SK-N-SH (cell line): Measurements from ENCODE around the gene BAZ1B. TPM values are rescaled to one million over a fixed set of nuclear protein-coding genes. Genes with fewer than 3 reads are reported as not detected.

Experiments used
- CTCF ChIA-PET: fragments of 300-600, 350-600 bp; formaldehyde crosslinking; extraction: SDS; loops from one replicate; lab custom pipeline; 2021; lab: Yijun Ruan, JAX
- POLR2A ChIA-PET: fragments of 350-600 bp; sonication (Branson Sonifier 250); formaldehyde crosslinking; extraction: SDS; loops from one replicate; lab custom pipeline; 2020; ENCODE audit warnings: antibody characterized with exemption, inconsistent platforms; lab: Yijun Ruan, JAX
- DNase-seq: peaks from one replicate; pipeline ENCODE4 v3.0.0; 2012
- H2AFZ ChIP-seq: fragments of 200-600 bp; sonication (generic); 2 replicates; pipeline ENCODE4 v1.8.1; 2016; ENCODE audit warnings: antibody characterized with exemption, mild to moderate bottlenecking, low read depth
- H3F3A ChIP-seq: fragments of 200-600 bp; sonication (generic); replicated peaks from 2 replicates; pipeline ENCODE3; 2016; ENCODE audit warnings: antibody characterized with exemption, mild to moderate bottlenecking; ENCODE audit not compliant: insufficient read depth
- H3K27ac ChIP-seq, 2 experiments: fragments of 200-500 bp in 1 of 2; fragments of 200-600 bp in 1 of 2; sonication (Bioruptor generic) in 1 of 2; sonication (generic), shearing (Covaris generic) in 1 of 2; 2 replicates each; pipeline versions ENCODE4 v1.5.1 to v1.6.1; 2014 to 2016; ENCODE audit warnings: low read depth in 2 of 2, inconsistent platforms in 1 of 2, low read length in 1 of 2, mild to moderate bottlenecking in 1 of 2, mixed read lengths in 1 of 2
- H3K27me3 ChIP-seq: fragments of 200-600 bp; sonication (generic), shearing (Covaris generic); 2 replicates; pipeline ENCODE4 v1.6.1; 2016; ENCODE audit warnings: mixed run types; ENCODE audit not compliant: insufficient read depth
- H3K36me3 ChIP-seq, 2 experiments: fragments of 200-500 bp in 1 of 2; fragments of 200-600 bp in 1 of 2; sonication (Bioruptor generic) in 1 of 2; sonication (generic) in 1 of 2; replicated peaks in 1 of 2; 2 replicates each; pipeline versions ENCODE3 to v1.5.1; 2014 to 2016; ENCODE audit warnings: low read length in 1 of 2, mild to moderate bottlenecking in 1 of 2; ENCODE audit not compliant: insufficient read depth in 2 of 2, control insufficient read depth in 1 of 2
- H3K4me1 ChIP-seq, 2 experiments: fragments of 200-500 bp in 1 of 2; fragments of 200-600 bp in 1 of 2; sonication (Bioruptor generic) in 1 of 2; sonication (generic), shearing (Covaris generic) in 1 of 2; 2 replicates each; pipeline versions ENCODE4 v1.5.1 to v1.6.1; 2014 to 2016; ENCODE audit warnings: low read depth in 1 of 2, low read length in 1 of 2, mixed run types in 1 of 2; ENCODE audit not compliant: insufficient read depth in 2 of 2, control insufficient read depth in 1 of 2
- H3K4me2 ChIP-seq: fragments of 200-600 bp; sonication (generic), shearing (Covaris generic); 2 replicates; pipeline ENCODE4 v1.6.1; 2017; ENCODE audit warnings: mixed run types
- H3K4me3 ChIP-seq, 2 experiments: fragments of 200-500 bp in 1 of 2; fragments of 200-600 bp in 1 of 2; sonication (Bioruptor generic) in 1 of 2; sonication (generic), shearing (Covaris generic) in 1 of 2; 2 replicates each; pipeline versions ENCODE4 v1.5.1 to v1.8.1; 2014 to 2016; ENCODE audit warnings: low read depth in 2 of 2, inconsistent platforms in 1 of 2, low read length in 1 of 2, mild to moderate bottlenecking in 1 of 2, mixed read lengths in 1 of 2, moderate library complexity in 1 of 2
- H3K79me2 ChIP-seq: fragments of 200-600 bp; sonication (generic); 2 replicates; pipeline ENCODE4 v1.8.1; 2017; ENCODE audit warnings: mild to moderate bottlenecking; ENCODE audit not compliant: insufficient read depth
- H3K9ac ChIP-seq: fragments of 200-600 bp; sonication (generic); 2 replicates; pipeline ENCODE4 v1.6.1; 2017; ENCODE audit warnings: mixed run types
- H3K9me2 ChIP-seq: fragments of 200-600 bp; sonication (generic); 2 replicates; pipeline ENCODE4 v1.6.1; 2017; ENCODE audit warnings: mixed run types
- H3K9me3 ChIP-seq: fragments of 200-600 bp; sonication (generic); 2 replicates; pipeline ENCODE4 v1.6.1; 2017; ENCODE audit warnings: mixed run types, mild to moderate bottlenecking, moderate library complexity
- H4K20me1 ChIP-seq: fragments of 200-600 bp; sonication (generic); 2 replicates; pipeline ENCODE4 v1.6.1; 2017; ENCODE audit warnings: mild to moderate bottlenecking, mixed run types; ENCODE audit not compliant: insufficient read depth
- EZH2phosphoT487 ChIP-seq: fragments of 200-600 bp; sonication (generic); IDR thresholded peaks from 2 replicates; pipeline ENCODE4 v1.6.1; 2017; ENCODE audit warnings: low read depth, mixed run types, mild to moderate bottlenecking, antibody characterized with exemption, moderate library complexity, borderline replicate concordance
- FOXJ3 ChIP-seq: sonication (generic); formaldehyde crosslinking; IDR thresholded peaks from 2 replicates; pipeline ENCODE4 v1.5.1; 2020; ENCODE audit warnings: mild to moderate bottlenecking, missing genetic modification reagents
- MXI1 ChIP-seq: IDR thresholded peaks from 2 replicates; pipeline ENCODE4 v1.6.1; 2012; ENCODE audit warnings: mild to moderate bottlenecking, low read depth, low read length, improper control_type of control experiment
- NFIC ChIP-seq: IDR thresholded peaks from 2 replicates; pipeline ENCODE4 v1.4.0; 2012; ENCODE audit warnings: borderline replicate concordance
- POLR2AphosphoS5 ChIP-seq: IDR thresholded peaks from 2 replicates; pipeline ENCODE4 v1.6.1; 2012; ENCODE audit warnings: low read depth, low read length
- RCOR1 ChIP-seq: fragments of 150-350 bp; IDR thresholded peaks from 2 replicates; pipeline ENCODE4 v1.6.1; 2017; ENCODE audit warnings: antibody characterized with exemption, low read length
- RFX5 ChIP-seq: IDR thresholded peaks from 2 replicates; pipeline ENCODE4 v1.6.1; 2012; ENCODE audit warnings: mild to moderate bottlenecking, improper control_type of control experiment, low read length
- RXRA ChIP-seq: IDR thresholded peaks from 2 replicates; pipeline ENCODE4 v1.4.0; 2012; ENCODE audit warnings: low read depth, mild to moderate bottlenecking, borderline replicate concordance
- SIN3A ChIP-seq: IDR thresholded peaks from 2 replicates; pipeline ENCODE4 v1.6.1; 2012; ENCODE audit warnings: low read depth, mild to moderate bottlenecking, low read length, moderate library complexity, borderline replicate concordance
- SMC3 ChIP-seq: IDR thresholded peaks from 2 replicates; pipeline ENCODE4 v1.6.1; 2012; ENCODE audit warnings: low read depth, low read length, improper control_type of control experiment
- USF2 ChIP-seq: fragments of 150-350 bp; IDR thresholded peaks from 2 replicates; pipeline ENCODE4 v1.6.1; 2017; ENCODE audit warnings: antibody characterized with exemption, low read length, low read depth, borderline replicate concordance
- whole genome bisulfite sequencing: methylation state at CpG from one replicate; pipeline ENCODE4 v1.1.6; 2017; ENCODE audit warnings: low lambda C conversion rate; 5-methylcytosine and 5-hydroxymethylcytosine counted together
- polyA plus RNA-seq, 3 experiments: library from polyadenylated mRNA; depleted of rRNA; stranded (reverse); fragments of >200 nt; gene quantifications; 2 replicates each; pipeline ENCODE4 v1.2.3, GENCODE V29; 2012
- TF ChIP-seq, protein P1 (sequence below): IDR thresholded peaks from 2 replicates; pipeline ENCODE4 v1.6.1; 2012; ENCODE audit warnings: mild to moderate bottlenecking, low read depth, low read length, moderate library complexity
- TF ChIP-seq, protein P2 (sequence below): IDR thresholded peaks from 2 replicates; pipeline ENCODE4; 2012

The BAZ1B gene
- polyA plus RNA-seq, 1 of the 3 experiments (the other 2 are of a cell fraction), result 20.9 TPM

DNA sequence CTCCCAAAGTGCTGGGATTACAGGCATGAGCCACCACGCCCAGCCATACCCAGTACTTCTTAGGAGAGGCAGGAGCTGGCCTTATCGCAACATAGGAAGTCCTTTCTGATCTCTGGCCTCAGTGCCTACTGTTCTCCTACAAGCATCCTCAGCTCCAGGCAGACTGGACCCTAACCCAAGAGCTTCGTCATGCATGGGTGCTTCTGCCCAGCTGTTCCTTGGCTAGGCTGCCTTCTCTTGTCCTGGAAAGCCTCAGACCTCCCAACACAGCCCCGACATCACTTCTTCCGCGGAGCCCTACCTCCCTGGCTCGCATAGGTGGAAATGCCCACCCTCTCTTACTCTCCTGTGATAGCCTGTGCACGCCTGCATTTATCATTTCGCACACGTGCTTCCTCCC lies 19.6 kb upstream of the BAZ1B start:
- Histone ChIP-seq H3K9me3 (no peaks in the 10 kb centered on the region), H3K27me3 (no peaks in the 10 kb centered on the region), H2AFZ (no peak overlapping the region), H3K4me3 (no peak overlapping the region), H3K4me1 (no peaks in the 10 kb centered on the region), H3F3A (no peaks in the 10 kb centered on the region), H3K79me2 (peaks cover 71% of the 10 kb centered on the region), H4K20me1 (peaks cover 28% of the 10 kb centered on the region)
- TF ChIP-seq SMC3, result no peak
- TF ChIP-seq SIN3A, result no peak
- TF ChIP-seq, protein P1, sequence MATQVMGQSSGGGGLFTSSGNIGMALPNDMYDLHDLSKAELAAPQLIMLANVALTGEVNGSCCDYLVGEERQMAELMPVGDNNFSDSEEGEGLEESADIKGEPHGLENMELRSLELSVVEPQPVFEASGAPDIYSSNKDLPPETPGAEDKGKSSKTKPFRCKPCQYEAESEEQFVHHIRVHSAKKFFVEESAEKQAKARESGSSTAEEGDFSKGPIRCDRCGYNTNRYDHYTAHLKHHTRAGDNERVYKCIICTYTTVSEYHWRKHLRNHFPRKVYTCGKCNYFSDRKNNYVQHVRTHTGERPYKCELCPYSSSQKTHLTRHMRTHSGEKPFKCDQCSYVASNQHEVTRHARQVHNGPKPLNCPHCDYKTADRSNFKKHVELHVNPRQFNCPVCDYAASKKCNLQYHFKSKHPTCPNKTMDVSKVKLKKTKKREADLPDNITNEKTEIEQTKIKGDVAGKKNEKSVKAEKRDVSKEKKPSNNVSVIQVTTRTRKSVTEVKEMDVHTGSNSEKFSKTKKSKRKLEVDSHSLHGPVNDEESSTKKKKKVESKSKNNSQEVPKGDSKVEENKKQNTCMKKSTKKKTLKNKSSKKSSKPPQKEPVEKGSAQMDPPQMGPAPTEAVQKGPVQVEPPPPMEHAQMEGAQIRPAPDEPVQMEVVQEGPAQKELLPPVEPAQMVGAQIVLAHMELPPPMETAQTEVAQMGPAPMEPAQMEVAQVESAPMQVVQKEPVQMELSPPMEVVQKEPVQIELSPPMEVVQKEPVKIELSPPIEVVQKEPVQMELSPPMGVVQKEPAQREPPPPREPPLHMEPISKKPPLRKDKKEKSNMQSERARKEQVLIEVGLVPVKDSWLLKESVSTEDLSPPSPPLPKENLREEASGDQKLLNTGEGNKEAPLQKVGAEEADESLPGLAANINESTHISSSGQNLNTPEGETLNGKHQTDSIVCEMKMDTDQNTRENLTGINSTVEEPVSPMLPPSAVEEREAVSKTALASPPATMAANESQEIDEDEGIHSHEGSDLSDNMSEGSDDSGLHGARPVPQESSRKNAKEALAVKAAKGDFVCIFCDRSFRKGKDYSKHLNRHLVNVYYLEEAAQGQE, result no peak
- TF ChIP-seq RFX5, result no peak
- TF ChIP-seq, all 33 proteins: peak for 0
- CTCF ChIA-PET, result interaction anchor here (0.7 to 1.2 kb wide), 2 partner anchors 23 to 66 kb away, joined by 3 read pairs; no protein-coding TSS in a partner anchor
- peak; percentile 9 for DNase-seq
- POLR2A ChIA-PET, result no interaction called here
- Histone ChIP-seq H3K36me3 (peaks cover 48 to 61% of the 10 kb centered on the region in 2 experiments), H3K27ac (no peak overlapping the region), H3K4me2 (no peak overlapping the region), H3K9ac (no peak overlapping the region), H3K9me2 (no peaks in the 10 kb centered on the region)
- WGBS, result 98% methylated on average over 10 of the region's 10 CpGs

DNA sequence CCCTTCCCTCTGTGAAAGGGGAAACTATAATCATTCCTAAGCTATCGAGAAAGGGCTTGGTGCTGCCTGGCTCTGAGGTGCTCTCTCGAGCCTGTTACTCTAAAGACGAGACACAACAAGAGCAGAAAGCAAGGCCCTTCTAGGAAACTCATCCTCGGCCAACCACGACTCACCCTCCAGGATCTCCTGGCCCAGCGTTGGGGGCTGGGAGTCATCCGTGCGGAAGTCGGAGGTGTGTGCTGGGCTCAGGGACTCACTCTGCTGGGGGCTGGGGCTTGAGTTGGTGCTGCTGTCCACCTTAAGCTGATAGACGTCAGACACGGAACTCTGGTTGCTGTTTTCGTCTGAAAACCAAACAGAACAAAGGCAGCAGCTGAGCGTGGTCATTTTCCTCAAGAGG lies 17.6 kb upstream of the BAZ1B start:
- WGBS, result 91% methylated on average over 13 of the region's 13 CpGs
- Histone ChIP-seq H3F3A (no peaks in the 10 kb centered on the region), H3K27ac (no peak overlapping the region), H3K9me2 (no peaks in the 10 kb centered on the region), H3K79me2 (peaks cover 51% of the 10 kb centered on the region), H3K9ac (no peak overlapping the region), H3K9me3 (no peaks in the 10 kb centered on the region), H4K20me1 (peaks cover 8% of the 10 kb centered on the region; the same call in 1 of the 2 replicates), H2AFZ (no peak overlapping the region), H3K27me3 (no peaks in the 10 kb centered on the region), H3K4me2 (no peak overlapping the region), H3K36me3 (peaks cover 52 to 70% of the 10 kb centered on the region in 2 experiments), H3K4me1 (no peaks in the 10 kb centered on the region), H3K4me3 (no peak overlapping the region)
- TF ChIP-seq, protein P1, result no peak
- TF ChIP-seq, protein P2, sequence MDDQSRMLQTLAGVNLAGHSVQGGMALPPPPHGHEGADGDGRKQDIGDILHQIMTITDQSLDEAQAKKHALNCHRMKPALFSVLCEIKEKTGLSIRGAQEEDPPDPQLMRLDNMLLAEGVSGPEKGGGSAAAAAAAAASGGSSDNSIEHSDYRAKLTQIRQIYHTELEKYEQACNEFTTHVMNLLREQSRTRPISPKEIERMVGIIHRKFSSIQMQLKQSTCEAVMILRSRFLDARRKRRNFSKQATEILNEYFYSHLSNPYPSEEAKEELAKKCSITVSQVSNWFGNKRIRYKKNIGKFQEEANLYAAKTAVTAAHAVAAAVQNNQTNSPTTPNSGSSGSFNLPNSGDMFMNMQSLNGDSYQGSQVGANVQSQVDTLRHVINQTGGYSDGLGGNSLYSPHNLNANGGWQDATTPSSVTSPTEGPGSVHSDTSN, result no peak
- TF ChIP-seq SMC3, result no peak
- no peak for TF ChIP-seq FOXJ3 (CRISPR knock-in tag)
- no peak for TF ChIP-seq USF2
- TF ChIP-seq POLR2AphosphoS5, result no peak
- TF ChIP-seq MXI1, result no peak
- TF ChIP-seq EZH2phosphoT487, result no peak
- no peak for TF ChIP-seq RCOR1
- no peak for TF ChIP-seq NFIC
- TF ChIP-seq RFX5, result no peak
- TF ChIP-seq RXRA, result no peak
- ChIA-PET CTCF (no interaction called here), POLR2A (interaction anchor here (1.5 kb wide), 1 partner anchor 17 kb away, joined by 5 read pairs; the partner anchor contains the start of gene BAZ1B)
- DNase-seq, result peak; percentile 13
